NCI-H524 treated with DMSO at 0.1 percent for 48 hours (cell line): ENCODE measurements around the gene DCUN1D4.
"Not testable (repeated sequence)": the region's sequence is repeated elsewhere in the genome, so short reads cannot be mapped to it uniquely, and the experiment has no call there.

Experiments used
- DNase-seq: peaks from one replicate; lab custom pipeline; 2025; lab: John Stamatoyannopoulos, UW

DCUN1D4 gene

GRCh38 chr4:51895158-51895557 lies 52.2 kb downstream of the DCUN1D4 start:
- DNase-seq: no peak

- no peak for DNase-seq
Observed at GRCh38 chr4:51895816-51896408, 53.0 kb downstream of the DCUN1D4 start.

DNA sequence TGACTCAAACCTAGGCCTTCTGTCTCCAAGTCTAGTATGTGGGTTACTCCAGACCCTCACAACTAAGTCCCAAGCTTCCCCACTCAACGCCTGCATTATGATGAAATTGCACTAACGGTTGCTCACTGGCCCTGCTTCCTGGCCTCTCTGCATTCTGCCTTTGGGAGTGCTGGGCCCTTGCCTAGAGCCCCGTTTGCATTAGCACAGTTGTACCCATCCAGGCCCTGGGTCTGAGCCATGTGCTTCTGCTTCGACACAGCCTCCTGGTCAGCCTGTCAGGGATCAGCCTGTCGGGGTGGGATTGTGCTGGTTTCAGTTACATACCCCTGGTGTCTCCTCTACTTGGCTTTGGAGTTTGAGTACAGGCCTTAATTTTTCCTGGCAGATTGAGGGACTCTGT lies 58.4 kb downstream of the DCUN1D4 start:
- no peak for DNase-seq

- no peak for DNase-seq
Observed at GRCh38 chr4:51906167-51906958, 63.4 kb downstream of the DCUN1D4 start.

DNA sequence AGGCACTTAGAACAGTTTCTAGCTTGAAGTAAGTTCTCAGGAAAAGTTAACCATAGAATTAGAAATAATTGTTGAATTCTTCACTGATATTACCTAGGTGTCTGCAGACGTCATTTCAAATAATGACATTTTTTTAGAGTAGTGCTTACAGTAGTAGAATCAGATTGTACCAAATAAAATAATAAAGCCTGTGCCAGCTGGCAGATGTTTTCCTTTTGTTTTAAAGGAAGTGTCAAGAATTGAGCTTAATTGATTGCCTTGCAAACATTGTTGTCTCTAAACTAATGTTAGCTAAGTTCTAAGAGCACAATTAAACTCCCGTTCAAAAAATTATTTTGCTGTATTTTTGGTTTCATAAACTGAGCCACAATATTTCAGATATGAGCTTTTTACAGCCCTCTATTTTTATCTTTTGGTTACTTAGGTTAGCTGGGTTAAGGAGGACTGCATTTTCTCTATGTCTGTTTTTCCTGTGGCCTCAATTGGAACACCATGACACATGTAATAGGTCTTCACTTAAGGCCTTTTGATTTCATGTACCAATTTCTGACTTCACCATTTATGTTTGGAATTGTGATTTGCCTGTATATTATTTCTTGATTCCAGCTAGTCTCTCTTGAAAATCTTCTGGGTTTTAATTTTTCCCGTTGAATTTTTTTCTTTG lies 64.2 kb downstream of the DCUN1D4 start:
- DNase-seq: no peak

DNA sequence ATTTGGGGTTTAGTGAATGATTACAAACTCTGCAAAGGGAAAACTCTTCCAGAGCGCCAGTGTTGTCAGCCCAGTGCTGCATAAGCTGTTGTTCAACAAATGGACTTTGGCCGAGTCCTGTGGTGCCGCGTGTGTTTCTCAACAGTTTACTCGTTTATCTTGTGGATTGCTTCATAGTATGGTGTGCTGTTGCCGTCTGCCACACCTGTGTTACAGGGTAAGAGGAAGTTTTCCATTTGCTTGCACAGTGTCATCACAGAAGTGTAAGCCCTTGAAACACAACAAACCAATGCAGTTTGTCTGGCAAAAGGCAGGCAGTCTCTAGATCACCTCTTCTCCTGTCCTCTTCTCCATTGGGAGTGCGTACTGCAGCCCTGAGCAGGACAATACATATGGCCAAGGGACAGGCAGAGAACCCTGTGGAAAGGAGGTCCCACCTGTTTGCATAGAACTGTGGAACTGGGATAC lies 66.3 kb downstream of the DCUN1D4 start:
- DNase-seq: no peak

DNA sequence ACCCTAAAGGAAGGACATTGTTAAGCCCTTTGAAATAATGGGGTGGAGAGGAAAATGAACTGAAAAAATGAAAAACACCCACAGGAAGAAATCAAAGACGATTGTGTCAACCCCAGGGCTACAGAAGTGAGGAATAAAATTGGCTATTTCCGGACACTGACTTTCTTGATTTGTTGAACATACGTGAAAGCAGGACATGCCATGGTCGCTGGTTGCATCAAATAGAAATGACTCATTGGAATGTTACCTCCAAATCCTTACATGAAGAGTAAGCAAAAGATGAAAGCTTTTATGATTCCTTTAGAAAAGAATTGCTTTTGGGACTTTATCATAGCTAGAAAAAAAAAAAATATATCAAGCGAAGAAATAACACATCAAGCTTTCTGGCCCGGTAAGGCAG lies 75.3 kb downstream of the DCUN1D4 start:
- DNase-seq: no peak

- DNase-seq: no peak
Observed at GRCh38 chr4:51923343-51923742, 80.4 kb downstream of the DCUN1D4 start.

DNA sequence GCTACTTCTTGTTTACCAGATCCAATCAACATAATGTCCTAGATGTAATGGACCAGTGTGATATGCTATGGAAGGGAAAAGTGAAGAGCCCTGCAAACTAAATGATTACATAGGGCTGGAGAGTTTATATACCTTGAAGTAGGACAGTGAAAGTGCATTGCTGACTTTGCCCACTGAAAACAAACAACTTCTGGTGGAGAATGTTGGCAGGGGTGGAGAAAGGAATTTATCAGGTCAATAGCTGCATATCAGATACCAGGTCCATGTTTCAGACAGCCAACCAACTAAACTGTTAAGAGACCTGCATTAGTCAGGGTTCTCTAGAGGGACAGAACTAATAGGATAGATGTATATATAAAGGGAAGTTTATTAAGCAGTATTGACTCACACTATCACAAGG lies 82.4 kb downstream of the DCUN1D4 start:
- DNase-seq: no peak

GRCh38 chr4:51930557-51930956 lies 87.6 kb downstream of the DCUN1D4 start:
- no peak for DNase-seq

GRCh38 chr4:51931461-51931860 lies 88.5 kb downstream of the DCUN1D4 start:
- no peak for DNase-seq

DNA sequence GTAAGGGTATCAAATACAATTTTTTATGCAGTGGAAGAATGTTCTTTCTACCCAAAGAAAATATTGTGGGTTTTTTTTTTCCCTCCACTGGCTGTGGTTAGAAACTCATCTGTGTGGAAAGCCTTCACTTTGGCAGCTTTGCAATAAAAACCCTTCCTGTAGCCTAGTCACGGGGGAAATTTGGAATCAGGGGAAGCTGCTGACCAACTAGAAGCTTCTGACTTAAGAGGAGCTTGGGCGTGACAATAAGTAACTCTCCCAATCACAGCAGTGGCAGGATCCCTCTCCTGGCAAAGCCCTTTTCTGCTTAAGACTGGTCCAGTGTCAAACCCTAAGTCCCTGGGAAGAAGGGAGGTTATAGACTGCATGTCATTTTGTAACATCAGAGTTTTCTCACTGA lies 89.3 kb downstream of the DCUN1D4 start:
- DNase-seq: no peak

DNA sequence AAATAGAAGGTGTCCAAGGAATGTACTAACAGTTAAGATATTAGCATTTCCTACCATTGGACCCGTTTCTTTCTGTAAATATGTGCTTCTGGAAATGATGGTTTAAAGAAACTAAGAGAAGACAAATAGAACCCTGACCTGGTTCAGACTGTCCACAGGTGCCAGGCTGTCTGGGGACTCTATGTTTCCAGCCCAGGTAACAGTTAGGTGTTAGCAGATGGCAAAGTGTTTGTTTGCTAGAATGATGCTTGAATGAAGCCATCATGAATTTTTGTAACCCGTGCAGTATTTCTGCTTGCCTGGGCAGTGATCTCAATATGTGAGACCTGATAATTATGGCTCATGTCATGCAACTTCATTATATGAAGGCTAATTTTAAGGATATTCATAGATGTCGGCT lies 89.7 kb downstream of the DCUN1D4 start:
- no peak for DNase-seq

- DNase-seq: not testable (repeated sequence)
Observed at GRCh38 chr4:51940460-51940859, 97.5 kb downstream of the DCUN1D4 start.

DNA sequence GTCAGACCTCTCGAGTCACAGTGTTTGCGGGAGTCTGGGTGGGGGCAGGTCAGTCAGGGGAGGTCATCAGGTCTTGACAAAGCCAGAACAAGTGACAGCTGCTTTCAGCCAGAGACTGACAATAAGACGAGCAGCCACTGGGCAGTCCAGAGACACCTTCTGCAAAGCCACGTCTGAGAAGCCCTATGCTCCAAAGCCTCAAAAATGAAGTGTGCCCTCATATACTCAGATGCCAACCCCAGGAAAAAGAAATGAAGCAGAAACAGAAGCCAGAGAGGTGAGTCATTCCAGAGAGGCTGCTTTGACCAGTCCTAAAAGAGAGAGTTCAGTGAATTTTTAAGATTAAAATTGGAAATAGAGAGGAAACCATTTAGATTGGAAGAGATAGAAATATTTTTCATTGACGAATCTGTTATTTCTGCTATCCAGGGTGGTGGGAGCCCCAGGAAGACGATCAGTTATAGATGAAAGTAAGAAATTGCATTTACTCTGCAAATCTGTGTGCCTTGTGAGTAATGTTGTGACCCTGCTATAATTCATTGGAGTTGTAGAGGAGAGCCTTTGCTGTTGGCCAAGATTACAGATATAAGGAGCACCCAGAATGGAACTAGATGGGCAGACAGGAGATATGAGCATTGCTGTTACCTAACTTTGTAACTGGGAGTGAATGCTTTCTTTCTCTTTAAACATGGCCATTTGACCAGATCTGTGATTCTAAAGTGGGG lies 99.3 kb downstream of the DCUN1D4 start:
- no peak for DNase-seq

DNA sequence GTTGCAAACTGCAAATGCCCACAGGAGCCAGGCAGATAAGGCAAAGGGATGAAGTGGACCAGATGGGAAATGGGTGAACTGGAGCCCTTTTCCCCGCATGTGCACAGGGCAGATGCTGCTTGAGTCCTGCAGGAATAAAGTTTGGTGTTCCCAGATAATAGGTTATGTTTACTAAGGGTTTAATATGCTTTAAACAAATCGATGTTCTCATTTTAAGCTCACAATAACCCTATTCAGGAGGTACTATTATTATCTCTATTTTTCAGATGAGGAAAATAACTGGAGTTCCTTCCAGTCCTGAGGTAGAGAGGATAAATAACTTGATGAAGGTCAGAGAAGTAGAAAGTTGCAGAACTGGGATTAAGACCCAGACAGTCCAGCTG lies 99.9 kb downstream of the DCUN1D4 start:
- DNase-seq: no peak

- DNase-seq: no peak
Observed at GRCh38 chr4:51943221-51943620, 100.3 kb downstream of the DCUN1D4 start.

- no peak for DNase-seq
Observed at GRCh38 chr4:51958199-51958968, 115.4 kb downstream of the DCUN1D4 start.

DNA sequence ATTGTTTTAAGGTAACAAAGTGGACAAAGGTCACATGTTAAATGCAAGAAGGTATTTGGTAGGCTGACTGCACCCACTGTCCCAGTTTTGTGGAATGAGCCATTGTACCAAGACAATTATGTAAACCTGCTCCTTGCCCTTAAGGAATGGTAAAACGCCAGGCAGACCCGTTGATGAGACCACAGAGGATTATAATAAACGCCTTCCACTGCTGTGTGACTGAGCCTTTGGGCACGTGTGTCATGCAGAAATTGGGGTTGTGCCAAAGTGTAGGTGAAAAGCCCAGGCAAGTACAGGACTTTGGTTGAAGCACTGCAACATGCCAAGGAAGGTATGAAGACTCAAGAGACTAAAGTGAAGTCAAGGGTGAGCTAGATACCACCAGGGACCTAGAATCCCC lies 117.5 kb downstream of the DCUN1D4 start:
- no peak for DNase-seq

- no peak for DNase-seq
Observed at GRCh38 chr4:51963841-51964517, 121.0 kb downstream of the DCUN1D4 start.

GRCh38 chr4:51965862-51966261 lies 122.9 kb downstream of the DCUN1D4 start:
- DNase-seq: no peak
